Measurements from ENCODE around the gene PDZRN4. TPM values are rescaled to one million over a fixed set of nuclear protein-coding genes. Genes with fewer than 3 reads are reported as not detected.
A peak's percentile ranks its signal among the peaks of the same experiment; 100 is the strongest.
"Not testable (repeated sequence)": the region's sequence is repeated elsewhere in the genome, so short reads cannot be mapped to it uniquely, and the experiment has no call there.

The PDZRN4 gene
- total and polyA plus RNA-seq, 8 donors: 0.12 to 0.26 (median 0.23) TPM; not detected in 4

DNA sequence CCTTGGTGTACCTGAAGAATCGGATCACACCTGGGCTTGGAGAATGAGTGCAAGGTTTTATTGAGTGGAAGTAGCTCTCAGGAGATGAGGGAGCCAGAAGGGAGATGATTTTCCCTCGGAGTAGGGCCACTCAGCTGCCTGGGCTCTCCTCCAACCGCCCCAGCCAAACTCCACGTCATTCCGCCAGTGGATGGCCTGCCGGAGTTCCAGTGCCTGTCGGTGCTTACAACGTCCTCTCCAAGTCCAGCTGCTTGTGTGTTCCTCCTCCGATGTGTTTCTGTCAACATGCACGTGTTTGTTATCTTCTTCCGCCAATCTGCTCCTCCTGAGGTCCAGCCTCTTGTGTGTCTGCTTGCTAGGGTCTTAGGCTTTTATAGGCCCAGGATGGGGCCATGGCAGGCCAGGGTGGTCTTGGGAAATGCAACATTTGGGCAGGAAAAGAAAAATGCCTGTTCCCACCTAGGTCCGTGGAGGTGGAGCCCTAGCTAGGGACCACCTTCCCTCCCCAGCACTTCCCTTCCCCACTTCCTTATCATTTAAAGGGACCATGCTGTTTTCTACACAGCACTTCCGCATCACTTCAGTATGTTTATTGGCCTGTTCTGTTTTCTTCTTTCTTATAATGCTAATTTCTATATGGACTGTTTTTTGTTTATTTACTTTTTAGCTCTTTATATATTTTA, 343.2 kb downstream of the PDZRN4 start:
- 67 to 70% methylated on average over 13 of the region's 13 CpGs for WGBS, 2 donors
- Histone ChIP-seq H3K27ac (no peak overlapping the region), H3K9me3 (no peaks in the 10 kb centered on the region), H3K4me1 (no peaks in the 10 kb centered on the region), H3K36me3 (no peaks in the 10 kb centered on the region), H3K27me3 (no peaks in the 10 kb centered on the region), H3K4me3 (no peak overlapping the region)
- ATAC-seq (no peak), FAIRE-seq (no peak), DNase-seq (peak in 2 of 6 donors; percentile 2 to 11)
- intact Hi-C loops (cut with DNase I): no loop called here
- TF ChIP-seq, protein P1, sequence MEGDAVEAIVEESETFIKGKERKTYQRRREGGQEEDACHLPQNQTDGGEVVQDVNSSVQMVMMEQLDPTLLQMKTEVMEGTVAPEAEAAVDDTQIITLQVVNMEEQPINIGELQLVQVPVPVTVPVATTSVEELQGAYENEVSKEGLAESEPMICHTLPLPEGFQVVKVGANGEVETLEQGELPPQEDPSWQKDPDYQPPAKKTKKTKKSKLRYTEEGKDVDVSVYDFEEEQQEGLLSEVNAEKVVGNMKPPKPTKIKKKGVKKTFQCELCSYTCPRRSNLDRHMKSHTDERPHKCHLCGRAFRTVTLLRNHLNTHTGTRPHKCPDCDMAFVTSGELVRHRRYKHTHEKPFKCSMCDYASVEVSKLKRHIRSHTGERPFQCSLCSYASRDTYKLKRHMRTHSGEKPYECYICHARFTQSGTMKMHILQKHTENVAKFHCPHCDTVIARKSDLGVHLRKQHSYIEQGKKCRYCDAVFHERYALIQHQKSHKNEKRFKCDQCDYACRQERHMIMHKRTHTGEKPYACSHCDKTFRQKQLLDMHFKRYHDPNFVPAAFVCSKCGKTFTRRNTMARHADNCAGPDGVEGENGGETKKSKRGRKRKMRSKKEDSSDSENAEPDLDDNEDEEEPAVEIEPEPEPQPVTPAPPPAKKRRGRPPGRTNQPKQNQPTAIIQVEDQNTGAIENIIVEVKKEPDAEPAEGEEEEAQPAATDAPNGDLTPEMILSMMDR (IDR thresholded peaks at IDR 0.05): no peak

DNA sequence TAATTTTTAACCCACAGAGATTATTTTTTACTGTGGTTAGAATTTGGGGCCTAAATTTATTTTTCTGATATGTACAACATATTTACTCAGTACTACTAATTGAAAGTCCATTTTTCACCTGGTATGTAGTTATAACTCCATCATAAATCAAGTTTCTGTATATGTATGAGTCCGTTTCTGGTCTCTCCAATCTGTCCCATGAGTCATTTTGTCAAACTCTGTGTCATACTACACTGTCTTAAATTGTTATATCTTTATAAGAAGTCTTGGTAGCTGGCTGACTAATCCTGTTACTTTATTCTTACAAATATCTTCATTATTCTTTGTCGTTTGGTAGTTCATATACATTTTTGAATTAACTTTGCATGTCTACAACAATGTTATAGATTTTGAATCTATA, 344.0 kb downstream of the PDZRN4 start:
- WGBS, 2 donors: 62 to 76% methylated on average over 2 of the region's 2 CpGs
- Histone ChIP-seq H3K27ac (no peak overlapping the region), H3K4me1 (no peaks in the 10 kb centered on the region), H3K27me3 (no peaks in the 10 kb centered on the region), H3K36me3 (no peaks in the 10 kb centered on the region), H3K9me3 (no peaks in the 10 kb centered on the region), H3K4me3 (no peak overlapping the region)
- TF ChIP-seq, protein P1 (IDR thresholded peaks at IDR 0.05): no peak
- FAIRE-seq (no peak), DNase-seq (no peak), ATAC-seq (no peak)
- intact Hi-C loops (cut with DNase I): no loop called here

DNA sequence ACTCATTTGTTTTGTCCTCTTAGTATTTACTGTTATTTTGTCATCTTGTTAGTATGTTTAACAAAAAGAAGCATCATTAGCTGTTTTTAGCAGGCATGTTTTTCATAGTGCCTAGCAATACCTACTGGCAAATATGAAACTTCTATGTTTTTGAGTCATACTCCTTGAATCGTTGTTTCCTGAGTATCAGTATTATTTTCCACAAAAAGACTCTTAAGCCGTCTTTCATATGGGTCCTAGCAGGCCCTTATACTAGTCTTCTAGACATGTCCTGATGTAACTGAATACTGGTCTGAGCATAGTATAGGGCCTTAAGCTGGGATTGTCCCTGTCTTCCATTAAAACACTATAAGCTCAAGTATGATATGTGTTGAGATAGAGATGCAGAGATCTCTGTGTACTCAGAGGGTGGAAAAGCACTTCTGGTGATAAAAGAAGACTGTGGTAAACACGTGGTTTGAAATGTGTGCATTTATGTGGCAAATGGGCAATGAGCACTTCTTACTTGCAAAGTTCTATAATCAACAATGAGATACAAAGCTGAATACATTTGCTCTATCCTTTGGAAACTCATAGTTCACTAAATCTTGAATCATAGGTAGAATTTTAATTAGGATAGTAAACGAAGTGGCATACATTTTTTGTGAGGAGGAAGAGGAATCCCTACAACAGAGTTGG, 348.8 kb downstream of the PDZRN4 start:
- intact Hi-C loops (cut with DNase I): no loop called here
- TF ChIP-seq, protein P1 (IDR thresholded peaks at IDR 0.05): no peak
- no peak for DNase-seq
- H3K27me3 ChIP-seq: no peaks in the 10 kb centered on the region
- no peaks in the 10 kb centered on the region for H3K4me1 ChIP-seq
- WGBS, 2 donors: 62 to 71% methylated on average over 4 of the region's 4 CpGs
- H3K36me3 ChIP-seq: no peaks in the 10 kb centered on the region
- no peak overlapping the region for H3K27ac ChIP-seq
- no peak overlapping the region for H3K4me3 ChIP-seq
- H3K9me3 ChIP-seq: no peaks in the 10 kb centered on the region
- no peak for ATAC-seq
- FAIRE-seq: no peak

DNA sequence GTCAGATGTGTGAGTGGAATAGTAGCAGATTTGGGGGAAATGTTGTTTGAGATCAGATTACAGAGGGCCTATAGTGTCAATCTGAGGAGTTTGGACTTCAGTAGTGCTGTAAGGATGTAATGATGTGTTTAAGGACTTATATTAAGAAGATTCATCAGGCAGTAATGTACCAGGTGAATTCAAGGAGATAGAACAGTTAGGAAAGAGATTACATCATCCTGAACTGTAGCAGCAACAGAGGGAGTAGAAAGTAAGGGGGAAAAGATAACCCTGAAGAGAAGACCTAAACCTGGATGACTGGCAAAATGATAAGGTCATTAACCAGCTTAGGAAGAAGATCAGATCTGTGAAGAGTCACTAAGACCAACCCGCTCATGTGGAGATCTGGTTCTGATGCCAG, 349.4 kb downstream of the PDZRN4 start:
- intact Hi-C loops (cut with DNase I): no loop called here
- no peak for FAIRE-seq
- DNase-seq: no peak
- Histone ChIP-seq H3K4me3 (no peak overlapping the region), H3K27me3 (no peaks in the 10 kb centered on the region), H3K27ac (no peak overlapping the region), H3K36me3 (no peaks in the 10 kb centered on the region), H3K4me1 (no peaks in the 10 kb centered on the region), H3K9me3 (no peaks in the 10 kb centered on the region)
- 73 to 83% methylated on average over 1 of the region's 1 CpG for WGBS, 2 donors
- ATAC-seq: no peak
- TF ChIP-seq, protein P1 (IDR thresholded peaks at IDR 0.05): no peak

DNA sequence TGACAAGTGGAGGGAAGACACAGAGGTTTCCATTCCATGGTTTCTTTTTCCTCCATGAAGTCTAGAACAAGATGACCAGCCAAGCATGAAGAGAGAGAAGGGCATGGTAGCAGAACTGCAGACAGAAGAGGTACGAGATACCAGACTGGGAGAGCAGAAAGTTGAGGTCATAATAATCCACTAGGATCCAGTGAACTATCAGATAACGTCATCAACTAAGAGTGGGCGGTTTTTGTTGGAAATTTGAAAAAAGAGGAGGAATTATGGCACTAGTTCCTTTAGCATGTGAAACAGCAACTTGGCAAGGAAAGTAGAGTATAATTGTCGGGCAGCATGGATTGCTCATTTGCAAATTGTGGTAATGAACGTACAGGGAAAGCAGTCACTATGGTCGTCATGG, 357.6 kb downstream of the PDZRN4 start:
- H3K4me1 ChIP-seq: no peaks in the 10 kb centered on the region
- FAIRE-seq (no peak), DNase-seq (no peak), ATAC-seq (no peak)
- no peaks in the 10 kb centered on the region for H3K27me3 ChIP-seq
- no peak overlapping the region for H3K27ac ChIP-seq
- intact Hi-C loops (cut with DNase I): no loop called here
- no peaks in the 10 kb centered on the region for H3K36me3 ChIP-seq
- TF ChIP-seq, protein P1 (IDR thresholded peaks at IDR 0.05): no peak
- no peak overlapping the region for H3K4me3 ChIP-seq
- H3K9me3 ChIP-seq: no peaks in the 10 kb centered on the region
- WGBS, 2 donors: 67 to 82% methylated on average over 6 of the region's 6 CpGs

DNA sequence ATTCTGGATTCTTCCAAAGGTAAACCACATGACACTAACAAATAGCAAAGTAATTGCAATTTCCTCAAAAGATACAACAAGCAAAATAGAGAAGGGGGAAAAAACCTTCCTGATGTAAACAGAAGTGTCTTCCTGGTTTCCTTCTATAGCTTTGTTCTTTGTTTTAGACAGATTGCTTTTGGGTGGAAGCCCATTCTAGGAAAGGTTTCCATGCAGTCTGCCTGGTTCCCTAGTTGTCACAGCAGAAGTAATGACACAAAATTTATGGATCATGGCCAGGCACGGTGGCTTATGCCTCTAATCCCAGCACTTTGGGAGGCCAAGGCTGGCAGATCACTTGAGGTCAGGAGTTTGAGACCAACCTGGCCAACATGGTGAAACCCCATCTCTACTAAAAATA, 359.0 kb downstream of the PDZRN4 start:
- H3K4me3 ChIP-seq; H3K4me1 ChIP-seq; H3K36me3 ChIP-seq; FAIRE-seq; DNase-seq; H3K27me3 ChIP-seq; ATAC-seq; H3K9me3 ChIP-seq; H3K27ac ChIP-seq; intact Hi-C loops (cut with DNase I): not testable (repeated sequence)
- 32 to 48% methylated on average over 1 of the region's 1 CpG for WGBS, 2 donors
